Muscle of arm (tissue), 12 donors: Measurements from ENCODE around the gene RNF212. TPM values are rescaled to one million over a fixed set of nuclear protein-coding genes. Genes with fewer than 3 reads are reported as not detected.

Experiments
- DNase-seq: peaks from one replicate; pipeline ENCODE4 v3.0.0-alpha.2; 2013
- polyA plus RNA-seq, 12 donors: library from polyadenylated mRNA; unstranded; fragments of 120-200 nt; gene quantifications; one replicate each; pipeline ENCODE4 v1.2.1, GENCODE V29; 2013; ENCODE audit not compliant: insufficient read length in 12 of 12

RNF212 gene
- polyA plus RNA-seq, 12 donors: 2.3 to 10.0 (median 3.7) TPM; not detected in 1

DNA sequence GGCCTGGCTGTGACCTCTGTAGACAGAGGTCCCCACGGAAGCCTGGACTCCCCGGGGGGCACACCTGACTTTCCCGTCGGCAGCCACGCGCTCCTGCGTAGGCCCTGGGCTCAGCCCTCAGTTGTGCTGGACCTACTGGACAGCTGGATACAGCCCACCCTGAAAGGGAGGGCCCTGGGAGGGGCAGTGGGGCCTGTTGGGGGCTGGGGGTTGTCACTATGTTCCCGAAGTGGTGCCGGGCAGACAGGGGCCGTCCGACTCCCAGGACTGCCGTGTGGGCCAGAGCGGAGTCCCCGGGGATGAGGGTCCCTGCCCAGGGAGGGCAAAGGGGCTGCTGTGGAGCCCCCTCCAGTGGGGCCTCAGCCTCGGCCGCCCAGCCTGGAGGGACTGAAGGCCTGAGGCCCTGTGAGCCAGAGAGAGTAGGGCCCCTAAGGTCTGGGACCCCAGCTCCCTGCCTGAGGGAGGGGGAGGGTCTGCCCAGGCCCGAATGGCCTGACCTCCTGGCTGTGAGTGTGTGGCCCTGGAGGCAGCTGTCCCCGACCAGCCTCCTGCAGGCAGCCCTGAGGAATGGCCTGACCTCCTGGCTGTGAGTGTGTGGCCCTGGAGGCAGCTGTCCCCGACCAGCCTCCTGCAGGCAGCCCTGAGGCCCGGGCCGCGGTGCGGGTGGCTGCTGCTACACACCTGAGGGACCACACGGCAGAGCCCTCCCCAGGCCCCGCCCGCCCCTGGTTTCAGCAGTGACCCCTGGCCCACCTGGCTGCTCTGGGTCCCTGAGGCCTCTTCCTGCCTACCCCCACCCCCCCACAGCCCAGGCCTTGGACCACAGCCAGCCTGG is 76.2 kb downstream of the RNF212 start:
- no peak for DNase-seq

DNA sequence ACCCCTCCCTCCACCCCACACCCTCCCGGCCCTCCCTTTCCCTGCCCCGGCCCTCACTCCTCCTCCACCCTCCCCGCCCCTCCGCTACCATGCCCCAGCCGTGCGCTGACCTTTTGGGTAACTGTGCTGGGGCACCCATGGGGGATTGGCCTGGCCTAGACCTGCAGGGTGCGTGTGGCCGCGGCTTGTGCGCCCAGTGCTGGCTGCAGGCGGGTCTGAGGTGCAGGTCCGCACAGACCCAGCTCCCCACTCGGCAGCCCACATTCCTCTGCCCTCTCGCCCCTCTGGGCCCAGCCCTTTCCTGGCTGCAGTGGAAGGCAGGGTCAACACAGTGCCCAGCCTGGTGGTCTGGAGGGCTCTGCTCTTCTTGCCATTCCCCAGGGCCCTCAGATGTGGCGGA is 77.3 kb downstream of the RNF212 start:
- DNase-seq: no peak

DNA sequence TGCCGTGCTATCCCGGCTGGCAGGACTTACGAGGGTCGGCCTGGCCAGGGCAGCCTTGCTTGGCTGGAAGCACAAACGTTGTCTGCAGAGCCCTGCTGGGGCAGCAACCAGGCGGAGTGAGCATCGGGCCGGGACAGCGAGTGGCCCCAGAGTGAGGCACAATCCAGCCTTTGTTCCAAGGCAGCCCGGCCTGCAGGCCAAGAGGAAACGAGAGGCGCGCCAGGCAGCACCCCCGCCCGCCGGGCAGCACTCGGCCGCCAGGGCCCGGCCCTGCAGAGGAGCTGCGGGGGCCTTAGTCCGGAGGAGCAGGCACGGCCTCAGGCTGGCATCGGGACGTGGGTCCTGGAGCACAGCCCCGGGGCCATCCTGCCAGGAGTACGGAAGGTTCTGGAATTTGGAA is 77.9 kb downstream of the RNF212 start:
- no peak for DNase-seq

DNA sequence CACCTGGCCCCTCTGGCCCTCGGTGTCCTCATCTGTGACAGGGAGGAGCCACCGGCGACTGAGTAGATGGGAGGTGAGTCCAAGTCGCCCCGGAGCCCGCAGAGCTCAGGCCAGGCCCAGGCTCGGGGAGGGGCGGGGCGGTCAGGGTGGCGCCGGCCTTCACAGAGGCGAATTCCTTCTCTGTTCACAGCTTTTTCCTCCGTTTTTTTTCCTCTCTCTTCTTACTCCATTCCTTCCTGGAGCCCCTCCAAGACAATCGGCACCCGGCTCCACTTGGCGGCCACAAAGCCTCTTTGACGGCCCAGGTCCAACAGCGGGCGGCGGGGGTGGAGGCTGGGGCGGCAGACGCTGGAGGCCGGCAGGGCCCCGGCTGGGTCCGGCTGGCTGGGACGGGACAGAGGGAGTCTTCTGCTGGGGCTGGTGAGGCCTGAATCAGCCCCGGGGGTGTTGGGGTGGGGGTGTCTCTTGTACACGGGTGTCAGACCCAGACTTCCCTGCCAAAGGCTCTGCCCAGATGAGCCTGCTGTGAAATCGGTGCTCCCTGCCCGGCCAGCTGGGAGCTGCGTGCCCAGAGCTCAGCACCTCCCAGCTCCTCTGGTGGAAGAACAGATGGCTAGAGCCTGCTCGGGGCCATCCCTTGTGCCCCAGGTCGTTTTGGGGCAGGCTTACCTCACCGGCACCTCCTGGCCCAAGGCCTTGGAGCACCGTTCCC is 79.4 kb downstream of the RNF212 start:
- DNase-seq: peak; percentile 66

DNA sequence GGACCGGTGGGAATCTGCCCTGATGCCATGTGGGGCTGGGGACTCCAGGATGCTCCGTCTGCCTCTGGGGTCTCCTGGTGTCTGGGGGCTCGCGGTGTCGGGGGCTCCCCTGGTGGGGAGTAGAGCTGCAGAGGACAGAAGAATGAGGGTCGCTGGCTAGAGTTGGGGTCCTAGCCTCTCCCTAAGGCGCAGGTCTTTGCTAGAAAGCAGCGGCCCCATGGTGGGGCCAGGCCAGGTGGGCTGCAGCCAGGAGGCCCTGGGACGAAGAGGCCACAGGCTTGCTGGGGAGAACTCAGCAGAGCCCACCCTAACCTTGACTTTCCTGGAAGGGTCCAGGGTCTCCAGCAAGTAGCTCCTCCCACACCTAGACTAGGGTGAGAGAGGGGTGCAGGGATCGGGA is 80.5 kb downstream of the RNF212 start:
- DNase-seq: no peak

DNA sequence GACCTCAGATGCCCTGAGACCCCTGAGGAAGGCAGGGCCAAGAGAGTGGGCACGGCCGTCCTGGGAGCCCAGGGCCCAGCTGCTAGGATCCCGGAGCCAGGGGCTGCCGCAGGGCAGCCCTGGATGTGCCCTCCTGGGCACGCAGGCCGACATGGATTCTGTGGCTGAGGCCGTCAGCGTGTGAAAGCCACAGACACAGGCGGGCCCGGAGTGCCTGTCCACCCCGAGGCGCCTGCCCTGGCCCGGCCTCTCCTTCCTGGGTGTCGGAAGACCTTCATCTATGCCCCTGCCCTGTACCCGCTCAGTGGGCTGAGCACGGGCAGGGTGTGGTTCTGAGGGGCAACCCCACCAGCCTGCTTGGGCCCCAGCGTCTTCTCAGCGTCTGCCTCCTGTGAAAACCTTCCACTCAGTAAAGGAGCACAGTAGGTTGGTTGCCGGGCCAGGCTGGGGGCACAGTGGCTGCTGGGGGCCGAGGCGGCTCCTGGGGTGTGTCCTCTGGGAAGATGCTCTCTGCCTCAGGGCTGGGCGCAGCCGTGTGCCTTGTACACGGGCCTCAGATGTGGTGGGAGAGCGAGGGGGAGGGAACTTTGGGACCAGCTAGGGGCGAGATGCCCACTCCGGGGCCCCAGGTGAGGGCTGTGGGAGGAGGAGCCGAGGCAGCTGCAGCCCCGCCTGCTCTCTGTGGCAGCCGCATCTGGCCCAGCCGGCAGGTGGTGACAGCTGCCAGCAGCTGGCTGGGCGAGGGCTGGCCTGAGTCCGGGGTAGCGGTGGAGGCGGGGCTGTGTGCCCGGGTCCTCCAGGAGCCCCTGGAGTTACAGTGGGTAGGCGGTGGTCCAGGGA is 81.2 kb downstream of the RNF212 start:
- no peak for DNase-seq

DNA sequence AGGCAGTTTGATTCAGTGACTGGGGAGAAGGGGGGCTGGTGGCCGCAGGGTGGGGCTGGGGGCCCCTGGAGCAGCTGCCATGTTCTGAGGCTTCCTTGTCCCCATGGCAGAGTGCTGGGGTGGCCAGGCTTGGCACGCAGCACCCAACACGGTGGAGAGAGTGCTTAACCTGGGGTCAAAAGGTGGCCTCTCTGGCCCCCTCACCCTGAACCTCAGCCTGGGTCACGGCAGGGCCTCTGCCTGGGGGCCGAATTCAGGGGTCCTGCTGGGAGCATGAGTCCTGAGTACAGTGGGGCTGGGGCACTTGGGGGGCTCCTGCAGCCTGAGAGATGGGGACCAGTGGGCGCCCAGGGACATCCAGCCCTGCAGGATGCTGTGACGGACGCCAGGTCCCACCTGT is 82.0 kb downstream of the RNF212 start:
- DNase-seq: no peak

DNA sequence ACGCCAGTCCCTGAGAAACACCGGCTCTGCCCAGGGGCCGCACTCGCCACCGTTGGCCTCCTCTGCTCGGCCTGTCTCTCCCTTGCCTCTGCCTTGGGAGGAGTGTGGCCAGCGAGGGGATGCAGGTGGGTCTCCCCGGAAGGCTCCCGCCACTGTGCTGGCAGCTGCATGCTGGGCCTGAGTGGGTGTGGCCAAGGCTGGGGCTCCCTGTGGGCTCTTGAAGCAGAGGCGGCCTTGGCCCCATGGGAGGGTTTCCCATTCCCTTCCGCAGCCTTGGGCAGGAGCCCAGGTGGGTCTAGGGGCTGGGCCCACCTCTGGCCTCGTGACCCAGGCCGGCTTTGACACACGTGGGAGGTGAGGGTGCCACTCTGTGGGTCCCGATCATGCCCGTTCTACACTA is 82.8 kb downstream of the RNF212 start:
- DNase-seq: no peak

DNA sequence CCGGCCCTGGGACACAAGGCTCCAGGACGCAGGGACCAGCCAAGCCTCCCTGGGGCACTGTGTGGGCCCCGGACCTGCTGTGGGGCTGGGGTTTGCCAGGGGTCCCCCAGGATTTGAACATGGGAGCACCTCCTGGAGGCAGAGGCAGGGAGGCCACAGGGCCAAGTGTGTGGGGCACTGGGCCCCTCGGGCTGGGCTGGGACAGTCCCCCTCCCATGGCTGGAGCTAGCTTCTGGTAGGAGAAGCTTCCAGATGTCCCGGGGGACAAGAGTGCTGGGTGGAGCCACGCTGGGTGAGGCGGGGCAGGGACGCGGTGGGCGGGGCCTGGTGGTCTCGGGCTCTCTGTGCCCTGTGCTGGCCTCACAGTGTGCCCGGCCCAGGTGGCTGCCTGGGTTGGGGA is 83.3 kb downstream of the RNF212 start:
- no peak for DNase-seq

DNA sequence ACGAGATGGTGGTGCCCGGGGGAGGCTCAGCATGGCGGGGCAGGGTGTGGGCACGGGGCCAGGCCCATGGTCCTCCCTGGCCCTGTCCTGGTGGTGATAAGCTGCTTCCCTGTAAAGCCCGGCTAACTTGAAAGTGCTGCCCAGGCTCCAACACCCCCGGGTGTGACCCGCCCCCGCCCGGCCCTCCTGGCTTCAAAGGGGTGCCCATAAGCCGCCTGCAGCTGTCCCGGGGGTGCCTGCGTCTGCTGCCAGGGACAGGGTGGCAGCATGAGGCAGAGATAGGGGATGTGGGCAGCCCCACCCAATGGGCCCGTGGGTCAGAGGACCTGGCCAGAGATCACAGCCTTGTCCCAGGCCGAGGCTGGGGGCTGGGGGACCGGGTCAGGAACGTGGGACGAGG is 83.8 kb downstream of the RNF212 start:
- DNase-seq: no peak

DNA sequence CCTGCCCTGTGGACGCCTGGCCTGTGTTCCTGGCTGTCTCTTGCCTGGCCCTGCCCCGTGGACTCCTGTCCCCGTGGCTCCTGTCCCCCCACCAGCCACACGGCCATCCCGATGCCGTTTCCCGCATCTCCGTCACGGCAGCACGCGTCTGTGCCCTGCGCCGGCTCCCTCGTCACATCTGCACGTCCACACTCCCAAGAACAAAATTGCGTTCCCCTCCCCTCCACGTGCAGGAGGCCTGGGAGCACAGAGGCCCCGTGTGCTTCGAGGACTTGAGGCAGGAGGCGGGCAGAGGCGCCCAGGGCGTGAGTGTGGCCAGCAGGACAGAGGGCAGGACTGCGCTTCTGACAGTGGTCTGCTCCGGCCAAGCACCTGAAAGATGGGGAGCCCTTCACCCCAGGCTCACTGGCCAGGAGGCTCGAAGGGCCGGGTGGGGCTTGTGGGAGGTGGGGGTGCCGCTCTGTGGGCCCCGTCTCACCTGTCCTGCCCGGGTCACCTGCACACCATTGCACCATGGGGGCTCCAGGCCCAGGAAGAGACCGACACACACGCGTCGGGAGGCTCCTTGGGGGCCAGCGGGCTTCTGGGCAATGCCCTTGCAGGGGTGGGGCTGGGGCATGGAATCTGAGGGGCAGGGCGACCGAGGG is 84.7 kb downstream of the RNF212 start:
- DNase-seq: no peak

DNA sequence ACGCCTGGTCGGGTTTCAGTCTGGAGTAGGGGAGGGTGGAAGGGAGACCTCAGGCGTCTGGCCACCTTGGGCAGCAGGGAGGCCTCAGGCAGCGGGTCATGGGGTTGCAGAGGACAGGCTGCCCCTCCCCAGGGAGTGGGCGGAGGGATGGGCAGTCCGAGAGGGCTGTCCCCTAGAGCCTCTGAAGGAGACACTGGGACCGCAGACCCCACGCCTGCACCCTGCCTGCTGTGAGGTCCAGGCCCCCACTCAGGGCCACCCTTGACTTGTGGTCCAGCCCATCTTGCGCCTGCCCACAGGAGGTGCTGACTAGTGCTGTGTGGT is 85.5 kb downstream of the RNF212 start:
- DNase-seq: no peak

DNA sequence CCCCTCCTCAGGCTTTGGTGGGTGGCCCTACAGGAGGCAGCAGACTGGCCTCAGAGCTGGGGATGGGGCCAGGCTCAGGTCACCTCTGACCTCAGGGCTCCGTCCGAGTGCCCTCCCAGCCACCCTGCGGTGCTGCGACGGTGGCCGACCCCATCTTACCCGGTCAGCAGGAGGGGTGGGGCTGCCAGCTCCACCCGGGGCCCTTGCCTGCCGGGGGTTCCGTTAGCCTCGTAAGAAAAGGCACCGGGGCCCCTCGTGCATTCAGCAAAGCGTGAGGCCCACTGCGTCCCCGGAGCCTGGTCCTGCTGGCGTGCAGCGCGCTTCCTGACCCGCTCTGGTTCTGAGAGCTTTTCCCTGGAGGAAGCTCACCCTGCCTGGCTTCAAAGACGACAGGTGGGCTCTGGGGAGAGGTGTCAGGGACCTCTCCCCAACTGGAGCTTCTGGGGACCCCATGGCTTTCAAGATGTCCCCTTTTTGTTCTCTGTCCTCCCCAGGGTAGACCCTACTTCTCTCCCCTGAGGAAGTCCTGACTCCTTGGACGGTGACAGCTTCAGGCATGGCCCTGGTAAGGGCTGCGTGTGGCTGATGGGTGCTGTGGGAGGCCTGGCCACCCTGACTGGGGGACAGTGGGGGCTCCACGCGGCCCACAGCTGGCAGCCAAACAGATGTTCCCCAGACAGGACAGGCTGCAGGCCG is 86.0 kb downstream of the RNF212 start:
- no peak for DNase-seq

DNA sequence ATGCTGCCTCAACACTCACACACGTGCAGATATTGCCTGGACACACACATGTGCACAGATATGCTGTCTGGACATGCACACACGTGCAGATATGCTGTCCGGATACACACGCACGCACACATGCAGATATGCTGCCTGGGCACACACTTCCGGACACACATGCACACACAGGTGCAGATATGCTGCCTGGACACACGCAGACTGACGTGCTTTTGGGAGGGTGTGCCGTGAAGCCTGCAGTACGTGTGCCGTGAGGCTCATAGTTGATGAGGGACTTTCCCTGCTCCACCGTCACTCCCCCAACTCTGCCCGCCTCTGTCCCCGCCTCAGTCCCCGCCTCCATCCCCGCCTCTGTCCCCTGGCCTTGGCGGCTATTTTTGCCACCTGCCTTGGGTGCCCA is 87.2 kb downstream of the RNF212 start:
- no peak for DNase-seq

DNA sequence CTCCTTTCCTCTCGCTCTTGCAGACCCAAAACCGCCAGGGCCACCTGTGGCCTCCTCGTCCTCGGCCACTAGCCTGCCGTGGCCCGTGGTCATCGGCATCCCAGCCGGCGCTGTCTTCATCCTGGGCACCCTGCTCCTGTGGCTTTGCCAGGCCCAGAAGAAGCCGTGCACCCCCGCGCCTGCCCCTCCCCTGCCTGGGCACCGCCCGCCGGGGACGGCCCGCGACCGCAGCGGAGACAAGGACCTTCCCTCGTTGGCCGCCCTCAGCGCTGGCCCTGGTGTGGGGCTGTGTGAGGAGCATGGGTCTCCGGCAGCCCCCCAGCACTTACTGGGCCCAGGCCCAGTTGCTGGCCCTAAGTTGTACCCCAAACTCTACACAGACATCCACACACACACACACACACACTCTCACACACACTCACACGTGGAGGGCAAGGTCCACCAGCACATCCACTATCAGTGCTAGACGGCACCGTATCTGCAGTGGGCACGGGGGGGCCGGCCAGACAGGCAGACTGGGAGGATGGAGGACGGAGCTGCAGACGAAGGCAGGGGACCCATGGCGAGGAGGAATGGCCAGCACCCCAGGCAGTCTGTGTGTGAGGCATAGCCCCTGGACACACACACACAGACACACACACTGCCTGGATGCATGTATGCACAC is 88.3 kb downstream of the RNF212 start:
- DNase-seq: no peak

DNA sequence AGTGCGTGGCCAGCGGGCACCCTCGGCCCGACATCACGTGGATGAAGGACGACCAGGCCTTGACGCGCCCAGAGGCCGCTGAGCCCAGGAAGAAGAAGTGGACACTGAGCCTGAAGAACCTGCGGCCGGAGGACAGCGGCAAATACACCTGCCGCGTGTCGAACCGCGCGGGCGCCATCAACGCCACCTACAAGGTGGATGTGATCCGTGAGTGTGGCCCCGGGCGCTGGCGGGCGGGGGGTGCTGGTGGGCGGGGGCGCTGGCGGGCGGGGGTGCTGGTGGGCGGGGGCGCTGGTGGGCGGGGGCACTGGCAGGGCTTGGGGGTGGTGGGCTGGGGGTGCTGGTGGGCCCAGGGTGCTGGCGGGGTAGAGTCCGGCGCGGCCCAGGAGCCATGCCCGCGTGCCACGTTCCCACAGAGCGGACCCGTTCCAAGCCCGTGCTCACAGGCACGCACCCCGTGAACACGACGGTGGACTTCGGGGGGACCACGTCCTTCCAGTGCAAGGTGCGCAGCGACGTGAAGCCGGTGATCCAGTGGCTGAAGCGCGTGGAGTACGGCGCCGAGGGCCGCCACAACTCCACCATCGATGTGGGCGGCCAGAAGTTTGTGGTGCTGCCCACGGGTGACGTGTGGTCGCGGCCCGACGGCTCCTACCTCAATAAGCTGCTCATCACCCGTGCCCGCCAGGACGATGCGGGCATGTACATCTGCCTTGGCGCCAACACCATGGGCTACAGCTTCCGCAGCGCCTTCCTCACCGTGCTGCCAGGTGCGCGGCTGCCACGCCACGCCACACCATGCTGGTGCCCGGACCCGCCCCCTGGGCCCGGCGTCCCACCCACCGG is 89.2 kb downstream of the RNF212 start:
- DNase-seq: no peak

DNA sequence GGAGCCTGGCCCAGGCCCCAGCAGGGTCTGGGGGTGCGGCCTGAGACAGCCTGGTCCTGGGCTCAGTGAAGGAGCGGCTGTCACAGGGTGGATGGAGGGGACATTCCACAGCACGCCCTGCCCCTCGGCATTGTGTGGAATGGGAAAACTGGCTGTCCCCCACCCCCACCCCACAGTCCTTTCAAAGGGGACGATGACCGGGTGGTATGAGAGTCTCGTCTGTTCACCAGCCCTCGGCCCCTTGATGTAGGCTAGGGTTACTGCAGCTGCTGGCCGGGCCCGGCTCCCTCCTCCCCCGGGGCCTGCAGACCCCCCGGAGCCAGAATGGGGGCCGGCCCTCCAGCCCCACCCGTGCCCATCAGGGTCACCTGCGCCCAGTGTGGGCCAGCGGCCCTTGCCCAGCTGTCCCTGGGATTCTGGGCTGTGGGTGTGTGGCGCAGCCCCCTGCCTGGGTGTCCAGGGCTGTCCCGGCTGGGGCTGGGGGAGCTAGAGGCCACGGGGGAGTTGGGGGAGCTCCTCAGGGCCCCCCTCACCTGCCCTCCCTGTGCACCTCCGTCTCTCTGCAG is 90.2 kb downstream of the RNF212 start:
- no peak for DNase-seq

DNA sequence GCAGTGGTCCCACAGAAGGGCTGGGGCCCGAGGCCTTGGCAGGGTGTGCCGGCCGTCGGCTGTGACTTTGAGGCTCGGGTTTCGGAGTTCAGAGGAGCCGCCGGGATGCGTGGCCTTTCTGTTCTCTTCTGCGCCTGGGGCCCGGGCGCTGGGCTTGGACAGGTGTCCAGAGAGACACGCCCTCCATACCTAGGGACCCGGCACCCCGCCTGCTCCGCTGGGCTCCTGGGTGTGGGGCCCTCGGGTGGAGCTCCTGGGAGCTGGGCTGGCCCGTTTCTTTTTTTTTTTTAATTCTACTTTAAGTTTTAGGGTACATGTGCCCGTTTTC is 90.7 kb downstream of the RNF212 start:
- no peak for DNase-seq

DNA sequence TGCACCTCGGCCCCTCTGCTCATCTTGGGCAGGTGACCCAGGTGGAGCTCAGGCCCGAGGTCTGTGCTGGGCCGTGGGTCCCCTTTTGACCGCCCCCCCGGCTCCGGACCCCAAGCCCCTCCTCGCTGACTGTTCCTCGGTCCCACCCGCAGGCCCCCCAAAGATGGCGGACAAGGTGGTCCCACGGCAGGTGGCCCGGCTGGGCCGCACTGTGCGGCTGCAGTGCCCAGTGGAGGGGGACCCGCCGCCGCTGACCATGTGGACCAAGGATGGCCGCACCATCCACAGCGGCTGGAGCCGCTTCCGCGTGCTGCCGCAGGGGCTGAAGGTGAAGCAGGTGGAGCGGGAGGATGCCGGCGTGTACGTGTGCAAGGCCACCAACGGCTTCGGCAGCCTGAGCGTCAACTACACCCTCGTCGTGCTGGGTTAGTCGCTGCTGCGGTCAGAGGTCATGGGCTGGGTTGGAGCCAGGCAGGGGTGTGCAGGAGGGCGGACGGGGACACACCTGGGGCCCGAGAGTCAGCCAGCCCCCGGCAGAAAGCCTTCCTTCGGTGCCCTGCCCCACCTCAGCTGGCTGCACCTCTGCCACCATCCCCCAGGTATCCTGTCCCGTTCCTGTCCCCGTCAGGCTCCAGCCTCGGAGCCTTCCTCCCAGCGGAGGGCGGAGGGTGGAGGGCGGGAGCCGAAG is 91.2 kb downstream of the RNF212 start:
- no peak for DNase-seq
